Activated CD4-positive, CD25-positive, alpha-beta regulatory T cell treated with anti-CD3 and anti-CD28 coated beads, Interleukin-2, amount 50 U/mL, for 24 hours (primary cell): Measurements from ENCODE around the gene SLC8A3.

Experiments
- ATAC-seq, 2 donors: fragments of 150-1000 bp; cut with Tn5 transposase; one replicate each; pipeline ENCODE4 v1.10.0; 2021; ENCODE audit warnings: mild to moderate bottlenecking in 1 of 2, moderate library complexity in 1 of 2

SLC8A3 gene

GRCh38 chr14:70177081-70177800, 11.5 kb downstream of the SLC8A3 start:
- no peak for ATAC-seq

- no peak for ATAC-seq
These were observed 15.2 kb downstream of the SLC8A3 start for GRCh38 chr14:70173569-70173968.

GRCh38 chr14:70171726-70172125, 17.0 kb downstream of the SLC8A3 start:
- no peak for ATAC-seq

- no peak for ATAC-seq
These were observed 17.8 kb downstream of the SLC8A3 start for GRCh38 chr14:70170976-70171375.

- ATAC-seq = no peak
These were observed 20.3 kb downstream of the SLC8A3 start for GRCh38 chr14:70168406-70168805.

GRCh38 chr14:70166530-70167203, 22.1 kb downstream of the SLC8A3 start:
- ATAC-seq = no peak

- no peak for ATAC-seq
These were observed 26.4 kb downstream of the SLC8A3 start for GRCh38 chr14:70162358-70162757.

- ATAC-seq = no peak
These were observed 32.2 kb downstream of the SLC8A3 start for GRCh38 chr14:70156592-70156991.

- ATAC-seq = no peak
These were observed 36.0 kb downstream of the SLC8A3 start for GRCh38 chr14:70152704-70153103.

GRCh38 chr14:70152081-70152480, 36.7 kb downstream of the SLC8A3 start:
- ATAC-seq = no peak

GRCh38 chr14:70149596-70150165, 39.1 kb downstream of the SLC8A3 start:
- no peak for ATAC-seq

GRCh38 chr14:70148911-70149595, 39.7 kb downstream of the SLC8A3 start:
- ATAC-seq = no peak

GRCh38 chr14:70148351-70148750, 40.4 kb downstream of the SLC8A3 start:
- ATAC-seq = no peak

GRCh38 chr14:70144046-70144445, 44.7 kb downstream of the SLC8A3 start:
- no peak for ATAC-seq

GRCh38 chr14:70143306-70143705, 45.4 kb downstream of the SLC8A3 start:
- no peak for ATAC-seq

- ATAC-seq = no peak
These were observed 48.1 kb downstream of the SLC8A3 start for GRCh38 chr14:70140614-70141013.

- ATAC-seq = no peak
These were observed 49.4 kb downstream of the SLC8A3 start for GRCh38 chr14:70139384-70139783.

- ATAC-seq = no peak
These were observed 51.0 kb downstream of the SLC8A3 start for GRCh38 chr14:70137788-70138187.

- no peak for ATAC-seq
These were observed 55.3 kb downstream of the SLC8A3 start for GRCh38 chr14:70133461-70133860.

- ATAC-seq = no peak
These were observed 58.3 kb downstream of the SLC8A3 start for GRCh38 chr14:70130482-70130881.

- no peak for ATAC-seq
These were observed 61.6 kb downstream of the SLC8A3 start for GRCh38 chr14:70127186-70127585.

GRCh38 chr14:70123796-70124195, 65.0 kb downstream of the SLC8A3 start:
- ATAC-seq = no peak

GRCh38 chr14:70121521-70121920, 67.2 kb downstream of the SLC8A3 start:
- no peak for ATAC-seq

- no peak for ATAC-seq
These were observed 70.7 kb downstream of the SLC8A3 start for GRCh38 chr14:70118064-70118463.
